HEK293T (cell line): ENCODE results near the gene SIGLEC5.

ENCODE experiments used
- ARNT ChIP-seq: fragments of 450-650 bp; IDR thresholded peaks from 2 replicates; pipeline ENCODE4 v1.6.1; 2017; ENCODE audit warnings: mild to moderate bottlenecking
- BHLHE40 ChIP-seq: fragments of 450-650 bp; IDR thresholded peaks from 2 replicates; pipeline ENCODE4 v1.6.1; 2016; ENCODE audit warnings: mild to moderate bottlenecking, moderate library complexity, borderline replicate concordance
- CTBP1 ChIP-seq: fragments of 450-650 bp; IDR thresholded peaks from 2 replicates; pipeline ENCODE4 v1.6.1; 2016; ENCODE audit warnings: borderline replicate concordance
- ELF4 ChIP-seq: fragments of 450-650 bp; IDR thresholded peaks from 2 replicates; pipeline ENCODE4 v1.6.1; 2017; ENCODE audit warnings: antibody characterized with exemption
- FOXA1 ChIP-seq: fragments of 450-650 bp; IDR thresholded peaks from 2 replicates; pipeline ENCODE4 v1.6.1; 2016; ENCODE audit warnings: mild to moderate bottlenecking
- FOXK2 ChIP-seq: fragments of 450-650 bp; IDR thresholded peaks from 2 replicates; pipeline ENCODE4 v1.6.1; 2016; ENCODE audit warnings: mild to moderate bottlenecking
- FOXM1 ChIP-seq: fragments of 450-650 bp; IDR thresholded peaks from 2 replicates; pipeline ENCODE4 v1.6.1; 2017; ENCODE audit warnings: mild to moderate bottlenecking, borderline replicate concordance
- LEF1 ChIP-seq: fragments of 450-650 bp; IDR thresholded peaks from 2 replicates; pipeline ENCODE4 v1.6.1; 2017; ENCODE audit warnings: mild to moderate bottlenecking, borderline replicate concordance
- NFRKB ChIP-seq: fragments of 450-650 bp; IDR thresholded peaks from 2 replicates; pipeline ENCODE4 v1.6.1; 2016; ENCODE audit warnings: mild to moderate bottlenecking, moderate library complexity
- SP1 ChIP-seq: fragments of 450-650 bp; IDR thresholded peaks from 2 replicates; pipeline ENCODE4 v1.6.1; 2017
- SUZ12 ChIP-seq: fragments of 450-650 bp; IDR thresholded peaks from 2 replicates; pipeline ENCODE4 v1.6.1; 2016; ENCODE audit warnings: mild to moderate bottlenecking
- TARDBP ChIP-seq: fragments of 450-650 bp; IDR thresholded peaks from 2 replicates; pipeline ENCODE4 v1.6.1; 2016
- TF ChIP-seq, protein P1 (sequence below): fragments of 450-650 bp; IDR thresholded peaks from 2 replicates; pipeline ENCODE4 v1.6.1; 2016

DNA sequence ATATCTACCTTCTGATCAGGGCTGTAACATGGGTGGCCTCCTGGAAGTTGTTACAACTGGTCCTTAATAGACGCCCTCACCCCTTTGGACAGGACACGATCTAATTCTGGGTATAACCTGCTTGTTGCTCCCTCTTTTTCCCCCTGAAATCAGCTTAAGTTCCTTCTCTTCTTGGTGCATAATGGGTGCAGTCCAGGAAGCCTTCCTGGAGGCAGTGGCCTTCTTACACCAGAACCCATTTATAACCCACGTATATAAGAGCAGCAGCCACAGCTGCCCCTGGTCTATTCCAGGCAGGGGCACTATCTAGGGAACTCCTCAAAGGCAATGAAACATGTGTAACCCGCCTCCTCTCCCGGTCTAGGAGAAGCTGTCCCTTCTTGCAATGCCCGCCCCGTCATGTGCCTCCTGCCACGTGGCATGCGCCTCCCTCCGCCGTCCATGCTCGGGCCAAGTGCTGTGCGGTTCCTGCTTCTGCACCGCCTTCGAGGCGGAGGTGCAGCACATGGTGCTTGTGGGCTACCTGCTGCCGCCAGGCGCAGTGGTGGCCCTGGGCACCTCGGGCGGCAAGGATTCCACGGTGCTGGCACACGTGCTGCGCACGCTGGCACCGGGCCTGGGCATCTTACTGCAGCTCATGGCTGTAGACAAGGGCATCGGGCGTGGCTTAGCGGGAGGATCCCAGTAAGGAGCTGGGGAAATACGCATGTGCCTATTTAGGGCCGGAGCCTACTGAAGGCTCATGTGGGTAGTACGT is 31.9 kb downstream of the SIGLEC5 start:
- TF ChIP-seq BHLHE40 (no peak), ELF4 (no peak), FOXM1 (no peak), SP1 (no peak), TARDBP (no peak), LEF1 (no peak), FOXA1 (no peak), SUZ12 (no peak), FOXK2 (no peak), ARNT (no peak), NFRKB (no peak), CTBP1 (no peak)
- TF ChIP-seq, protein P1, sequence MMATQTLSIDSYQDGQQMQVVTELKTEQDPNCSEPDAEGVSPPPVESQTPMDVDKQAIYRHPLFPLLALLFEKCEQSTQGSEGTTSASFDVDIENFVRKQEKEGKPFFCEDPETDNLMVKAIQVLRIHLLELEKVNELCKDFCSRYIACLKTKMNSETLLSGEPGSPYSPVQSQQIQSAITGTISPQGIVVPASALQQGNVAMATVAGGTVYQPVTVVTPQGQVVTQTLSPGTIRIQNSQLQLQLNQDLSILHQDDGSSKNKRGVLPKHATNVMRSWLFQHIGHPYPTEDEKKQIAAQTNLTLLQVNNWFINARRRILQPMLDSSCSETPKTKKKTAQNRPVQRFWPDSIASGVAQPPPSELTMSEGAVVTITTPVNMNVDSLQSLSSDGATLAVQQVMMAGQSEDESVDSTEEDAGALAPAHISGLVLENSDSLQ: no peak
